ENCODE measurements around the gene MBOAT1. TPM values are rescaled to one million over a fixed set of nuclear protein-coding genes. Genes with fewer than 3 reads are reported as not detected.

MBOAT1 gene
- total RNA-seq, 1 donor from 2014 or later, result 8.5 TPM

- Histone ChIP-seq H3K27me3 (no peaks in the 10 kb centered on the region), H3K4me1 (no peaks in the 10 kb centered on the region), H3K36me3 (peaks cover 18% of the 10 kb centered on the region), H3K9me3 (no peaks in the 10 kb centered on the region), H3K4me3 (no peak overlapping the region), H3K27ac (no peak overlapping the region)
- DNase-seq (no peak), ATAC-seq (no peak)
- intact Hi-C loops (cut with DNase I), result no loop called here
- no peak for TF ChIP-seq CTCF (IDR thresholded peaks at IDR 0.05)
These were observed 99.4 kb downstream of the MBOAT1 start for GRCh38 chr6:20112841-20113240.

- Histone ChIP-seq H3K36me3 (peaks cover 12% of the 10 kb centered on the region), H3K9me3 (no peaks in the 10 kb centered on the region), H3K4me1 (no peaks in the 10 kb centered on the region), H3K27me3 (no peaks in the 10 kb centered on the region), H3K4me3 (no peak overlapping the region), H3K27ac (no peak overlapping the region)
- DNase-seq (no peak), ATAC-seq (no peak)
- TF ChIP-seq CTCF (IDR thresholded peaks at IDR 0.05), result no peak
- intact Hi-C loops (cut with DNase I), result no loop called here
These were observed 100.0 kb downstream of the MBOAT1 start for GRCh38 chr6:20112241-20112640.

GRCh38 chr6:20110478-20110877 is 101.8 kb downstream of the MBOAT1 start:
- DNase-seq (no peak), ATAC-seq (no peak)
- H3K4me1 ChIP-seq, result no peaks in the 10 kb centered on the region
- no peak for TF ChIP-seq CTCF (IDR thresholded peaks at IDR 0.05)
- H3K27ac ChIP-seq, result no peak overlapping the region
- no peaks in the 10 kb centered on the region for H3K9me3 ChIP-seq
- intact Hi-C loops (cut with DNase I), result no loop called here
- H3K36me3 ChIP-seq, result peaks cover 8% of the 10 kb centered on the region
- no peak overlapping the region for H3K4me3 ChIP-seq
- H3K27me3 ChIP-seq, result no peaks in the 10 kb centered on the region

GRCh38 chr6:20109526-20109925 is 102.7 kb downstream of the MBOAT1 start:
- DNase-seq (no peak), ATAC-seq (no peak)

GRCh38 chr6:20105838-20106237 is 106.4 kb downstream of the MBOAT1 start:
- no peak for DNase-seq
- H3K4me1 ChIP-seq, result no peaks in the 10 kb centered on the region
- H3K9me3 ChIP-seq, result no peaks in the 10 kb centered on the region
- intact Hi-C loops (cut with DNase I), result no loop called here
- H3K27ac ChIP-seq, result no peak overlapping the region
- peaks cover 10% of the 10 kb centered on the region for H3K36me3 ChIP-seq
- no peak for TF ChIP-seq CTCF (IDR thresholded peaks at IDR 0.05)
- H3K27me3 ChIP-seq, result no peaks in the 10 kb centered on the region
- no peak overlapping the region for H3K4me3 ChIP-seq
- ATAC-seq, result no peak

More at GRCh38 chr6:20109526-20109925, 102.7 kb downstream of the MBOAT1 start:
- Histone ChIP-seq H3K9me3 (no peaks in the 10 kb centered on the region), H3K36me3 (peaks cover 8% of the 10 kb centered on the region), H3K4me3 (no peak overlapping the region), H3K27me3 (no peaks in the 10 kb centered on the region), H3K27ac (no peak overlapping the region), H3K4me1 (no peaks in the 10 kb centered on the region)
- intact Hi-C loops (cut with DNase I), result no loop called here
- TF ChIP-seq CTCF (IDR thresholded peaks at IDR 0.05), result no peak

GRCh38 chr6:20104696-20105095 is 107.6 kb downstream of the MBOAT1 start:
- intact Hi-C loops (cut with DNase I), result no loop called here
- no peak overlapping the region for H3K4me3 ChIP-seq
- peaks cover 16% of the 10 kb centered on the region for H3K36me3 ChIP-seq
- DNase-seq (no peak), ATAC-seq (no peak)
- H3K27ac ChIP-seq, result no peak overlapping the region
- H3K27me3 ChIP-seq, result no peaks in the 10 kb centered on the region
- H3K9me3 ChIP-seq, result no peaks in the 10 kb centered on the region
- no peaks in the 10 kb centered on the region for H3K4me1 ChIP-seq
- TF ChIP-seq CTCF (IDR thresholded peaks at IDR 0.05), result no peak
